HG03025 (cell line): ENCODE results near the gene PARP16.

ENCODE experiments used
- ATAC-seq: cut with Tn5 transposase; IDR thresholded peaks from one replicate; pipeline ENCODE4 v1.9.1; 2021; ENCODE audit warnings: mild to moderate bottlenecking, moderate library complexity; ENCODE audit not compliant: unreplicated experiment, low FRiP score

PARP16 gene, protein sequence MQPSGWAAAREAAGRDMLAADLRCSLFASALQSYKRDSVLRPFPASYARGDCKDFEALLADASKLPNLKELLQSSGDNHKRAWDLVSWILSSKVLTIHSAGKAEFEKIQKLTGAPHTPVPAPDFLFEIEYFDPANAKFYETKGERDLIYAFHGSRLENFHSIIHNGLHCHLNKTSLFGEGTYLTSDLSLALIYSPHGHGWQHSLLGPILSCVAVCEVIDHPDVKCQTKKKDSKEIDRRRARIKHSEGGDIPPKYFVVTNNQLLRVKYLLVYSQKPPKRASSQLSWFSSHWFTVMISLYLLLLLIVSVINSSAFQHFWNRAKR

DNA sequence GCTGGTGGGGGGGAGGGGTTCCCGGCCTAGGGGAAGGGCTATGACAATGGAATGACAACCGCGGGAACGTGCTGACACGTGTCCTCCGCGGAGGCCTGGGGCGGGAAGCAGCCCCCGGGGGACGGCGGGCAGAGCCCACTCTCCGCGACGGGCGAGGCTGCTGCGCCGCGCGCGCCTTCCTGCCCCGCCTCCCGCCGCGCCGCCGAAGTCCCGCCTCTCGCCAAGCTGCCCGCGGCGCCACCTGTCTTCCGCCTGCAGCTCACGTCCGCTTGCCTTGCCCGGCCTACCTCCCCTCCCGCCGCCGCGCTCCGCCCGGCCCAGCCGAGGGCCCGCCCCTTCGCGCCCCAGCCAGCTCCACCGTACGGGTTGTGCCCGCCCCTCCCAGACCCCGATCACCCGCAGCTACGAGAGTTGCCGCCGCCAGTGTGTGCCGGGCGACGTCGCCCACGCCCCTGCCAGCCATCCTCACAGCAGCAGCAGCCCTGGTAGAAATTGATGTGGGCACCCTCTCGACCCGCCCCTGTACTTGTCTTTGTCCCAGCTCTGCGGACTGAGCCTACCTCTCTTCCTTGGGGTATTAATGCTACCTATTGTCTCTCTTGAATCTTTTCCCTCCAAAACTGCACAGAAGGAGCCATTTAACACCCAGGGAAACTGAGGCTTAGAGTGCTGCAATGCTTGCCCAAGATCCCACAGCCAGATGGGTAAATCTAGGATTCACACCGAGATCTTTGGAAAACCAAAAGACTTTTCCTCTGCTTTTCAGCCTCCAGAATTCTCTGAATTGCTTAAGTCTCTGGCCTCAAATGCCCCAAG, at the start of gene PARP16:
TSS of gene PARP16 (minus strand) at position 180 of the 816 bp plus-strand sequence. CDS start 457 bp downstream, outside the sequence.
- peak; percentile 87 for ATAC-seq

DNA sequence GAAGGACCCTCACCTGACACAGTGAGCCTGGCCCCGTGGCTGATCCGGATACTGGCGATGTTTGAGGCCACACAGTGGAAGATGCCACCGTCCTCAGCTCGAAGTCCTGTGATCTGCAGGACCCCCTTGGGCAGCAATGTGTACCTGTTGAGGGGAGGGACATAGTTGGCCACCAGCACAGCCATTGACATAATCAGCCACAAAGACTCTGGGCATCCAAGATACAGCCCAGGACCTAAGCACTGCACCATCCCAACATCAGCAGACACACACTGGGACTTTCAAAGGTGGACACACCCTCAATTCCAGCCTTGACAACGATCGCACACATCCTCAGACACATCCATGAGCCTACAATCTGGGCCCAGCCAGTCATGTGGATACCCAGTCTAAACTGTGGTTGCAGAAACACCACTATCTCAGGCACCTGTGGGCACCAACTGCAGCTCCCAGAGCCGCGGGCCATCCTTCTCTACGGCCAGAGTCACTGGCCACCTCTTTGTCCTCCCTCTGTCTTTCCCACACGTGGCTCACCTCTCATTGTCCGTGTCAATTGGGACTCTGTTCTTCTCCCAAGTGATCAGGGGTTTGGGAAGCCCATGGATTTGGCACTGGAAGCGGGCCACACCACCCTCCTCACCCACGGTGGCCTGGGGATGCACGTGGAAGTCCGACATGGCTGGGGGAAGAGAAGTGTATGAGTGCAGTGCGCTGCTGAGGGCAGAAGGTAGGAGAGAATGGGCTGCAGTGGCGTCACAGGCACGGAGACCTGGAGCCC, 48.8 kb upstream of the PARP16 start:
- no peak for ATAC-seq

DNA sequence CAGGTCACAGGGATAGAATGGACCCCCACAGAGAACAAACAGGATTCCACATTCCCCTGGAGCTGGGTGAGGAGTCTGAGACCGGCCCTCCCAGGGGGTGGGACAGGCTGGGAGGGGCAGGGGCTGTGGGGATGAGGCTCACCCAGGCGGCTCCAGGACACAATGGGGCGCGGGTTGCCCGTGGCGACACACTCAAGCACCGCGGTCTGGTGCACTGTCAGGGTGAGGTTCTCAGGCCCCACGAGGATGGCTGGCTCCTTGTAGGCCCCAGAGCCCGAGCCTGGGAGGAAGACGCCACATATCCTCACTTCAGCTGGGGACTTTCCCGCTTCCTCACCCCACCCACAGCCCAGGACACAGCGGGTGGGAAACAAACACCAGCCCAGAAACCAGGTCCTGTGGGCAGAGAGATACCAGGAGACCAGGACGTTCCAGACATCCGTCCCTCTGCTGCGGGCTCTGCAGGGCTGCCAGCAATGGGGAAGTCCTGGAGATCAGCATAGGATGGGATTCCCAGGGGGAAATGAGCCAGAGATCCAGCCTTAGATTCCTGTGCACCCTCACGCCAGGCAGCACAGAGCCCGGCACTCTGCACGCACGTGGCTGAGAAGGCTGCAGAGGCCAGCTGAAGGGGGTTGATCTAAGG, 48.0 kb upstream of the PARP16 start:
- ATAC-seq = no peak

DNA sequence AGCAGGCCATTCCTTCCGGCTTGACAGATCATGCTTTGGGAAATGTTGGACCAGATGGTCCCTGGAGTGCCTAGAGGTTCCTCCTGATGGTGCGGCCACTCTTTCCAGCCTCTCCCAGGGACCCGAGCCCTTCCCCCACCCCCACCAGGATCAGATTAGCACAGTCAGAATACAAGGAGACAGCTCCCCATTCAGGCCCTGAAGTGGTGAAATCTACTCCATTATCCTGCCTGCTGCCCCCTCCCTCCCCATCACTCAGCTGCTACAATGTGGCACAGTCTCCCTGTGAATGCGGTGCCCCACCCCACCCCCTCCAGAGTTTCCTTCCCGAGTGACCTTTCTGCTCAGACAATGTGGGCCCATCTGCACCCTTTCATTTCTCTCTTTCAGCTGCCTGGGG, 47.2 kb upstream of the PARP16 start:
- no peak for ATAC-seq

DNA sequence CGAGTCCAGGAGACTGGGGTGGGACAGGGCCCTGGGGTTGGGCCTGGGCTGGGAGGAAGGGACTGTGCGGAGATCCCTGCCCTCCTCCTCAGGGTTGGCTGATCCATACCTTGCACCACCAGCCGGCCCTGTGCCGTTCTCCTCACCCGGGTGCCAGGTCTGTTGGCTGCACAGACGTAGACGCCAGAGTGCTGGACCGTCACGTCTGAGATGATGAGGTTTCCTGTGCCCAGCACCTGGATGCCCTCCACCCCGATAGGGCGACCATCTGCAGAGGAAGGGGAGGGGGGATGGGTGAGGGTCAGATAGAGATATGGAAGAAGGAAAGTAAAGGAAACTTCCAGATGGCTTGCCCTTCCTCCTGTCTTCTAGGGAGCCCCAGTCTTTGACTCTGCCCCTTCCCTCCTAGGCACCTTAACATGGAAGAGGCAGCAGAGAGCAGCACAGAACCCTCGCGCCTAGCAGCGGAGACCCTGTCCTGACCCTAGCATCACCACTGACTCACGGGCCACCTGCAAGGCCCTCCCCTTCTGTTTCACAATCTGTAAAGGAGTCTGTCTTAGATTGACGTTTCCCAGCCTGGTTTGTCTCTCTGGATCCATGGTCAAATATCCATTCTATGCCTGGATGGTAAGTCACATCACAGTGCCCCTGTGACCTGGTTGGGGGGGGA, 46.6 kb upstream of the PARP16 start:
- no peak for ATAC-seq

DNA sequence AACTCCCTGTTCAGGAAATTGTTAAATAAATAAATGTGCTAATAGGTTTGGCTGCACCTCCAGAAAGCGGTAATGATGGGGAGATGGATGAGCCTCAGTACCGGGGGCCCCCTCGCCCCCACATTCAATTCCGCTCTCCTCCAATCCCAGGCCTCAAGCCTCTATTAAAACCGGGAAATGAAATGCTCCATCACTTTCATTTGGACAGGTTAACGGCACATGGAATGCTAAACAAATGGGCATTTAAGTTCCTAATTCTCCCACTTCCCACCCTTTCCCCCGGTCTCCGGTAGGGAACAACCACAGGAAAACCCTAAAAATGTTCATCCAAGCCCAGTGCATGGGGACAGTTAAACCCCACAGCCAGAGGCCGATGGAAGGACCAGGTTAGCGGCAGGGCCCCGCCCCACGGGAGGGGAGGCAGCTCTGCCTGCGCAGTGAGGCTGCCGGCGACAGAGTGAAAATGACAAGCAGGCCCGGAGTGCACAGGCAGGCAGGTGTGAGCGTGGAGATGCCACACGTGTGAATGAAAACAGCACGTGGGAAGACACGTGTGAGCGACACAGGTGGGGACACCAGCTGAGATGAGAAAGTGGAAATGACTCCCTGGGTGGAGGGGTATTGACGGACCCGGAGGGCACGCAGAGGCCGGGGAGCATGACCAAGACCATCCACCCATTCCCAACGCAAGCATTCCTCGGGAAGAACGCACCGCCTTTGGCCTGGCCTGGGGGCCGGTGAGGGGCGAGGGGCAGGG, 45.9 kb upstream of the PARP16 start:
- ATAC-seq = no peak

DNA sequence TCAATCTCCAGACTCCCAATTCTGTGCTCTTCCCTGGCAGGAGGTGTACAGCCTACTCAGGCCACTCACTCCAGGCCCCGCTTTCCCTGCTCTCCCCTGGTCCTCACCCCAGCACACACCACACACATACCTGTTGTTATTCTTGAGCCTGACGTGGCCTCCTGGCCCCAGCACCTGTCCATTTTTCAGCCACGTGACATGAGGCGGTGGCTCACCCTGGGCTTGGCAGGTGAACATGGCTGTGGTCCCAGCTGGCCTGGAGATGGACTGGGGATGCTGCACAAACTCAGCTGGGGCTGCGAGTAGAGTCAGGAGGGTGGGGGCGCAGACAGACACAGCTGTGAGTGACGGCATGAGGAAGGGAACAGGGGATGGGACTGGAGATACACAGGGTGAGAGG, 45.1 kb upstream of the PARP16 start:
- ATAC-seq = no peak

DNA sequence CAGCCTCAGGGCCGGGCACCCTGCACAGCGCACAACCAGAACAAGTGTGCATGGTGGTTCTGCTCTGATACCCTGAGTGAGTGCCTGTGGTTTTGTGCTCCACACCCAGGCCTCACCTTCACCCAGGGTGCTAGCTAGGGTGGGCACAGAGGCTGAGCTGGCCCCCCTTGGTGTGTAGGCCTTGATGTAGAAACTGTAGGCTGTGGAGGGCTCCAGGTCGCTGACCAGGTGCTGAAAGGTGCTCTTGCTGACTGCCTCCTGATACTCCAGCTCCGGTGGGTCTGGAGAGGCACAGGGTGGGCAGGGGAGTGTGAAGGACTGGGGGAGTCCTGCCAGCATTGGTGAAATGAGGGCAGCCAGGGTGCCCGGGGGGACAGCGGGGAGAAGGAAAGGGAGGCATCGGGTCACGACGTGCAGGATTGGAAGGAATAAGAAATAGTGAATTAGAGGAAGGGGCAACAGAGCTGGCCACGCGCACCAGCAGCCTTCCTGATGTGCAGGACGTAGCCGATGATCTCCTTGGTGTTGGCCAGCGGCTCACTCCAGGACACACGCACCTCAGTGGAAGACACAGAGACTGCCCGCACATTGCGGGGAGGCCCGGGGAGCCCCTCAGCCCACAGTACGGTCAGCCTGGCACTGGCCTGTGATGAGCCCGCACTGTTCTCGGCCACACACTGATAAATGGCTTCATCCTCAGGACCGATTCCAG, 44.4 kb upstream of the PARP16 start:
- ATAC-seq = no peak

DNA sequence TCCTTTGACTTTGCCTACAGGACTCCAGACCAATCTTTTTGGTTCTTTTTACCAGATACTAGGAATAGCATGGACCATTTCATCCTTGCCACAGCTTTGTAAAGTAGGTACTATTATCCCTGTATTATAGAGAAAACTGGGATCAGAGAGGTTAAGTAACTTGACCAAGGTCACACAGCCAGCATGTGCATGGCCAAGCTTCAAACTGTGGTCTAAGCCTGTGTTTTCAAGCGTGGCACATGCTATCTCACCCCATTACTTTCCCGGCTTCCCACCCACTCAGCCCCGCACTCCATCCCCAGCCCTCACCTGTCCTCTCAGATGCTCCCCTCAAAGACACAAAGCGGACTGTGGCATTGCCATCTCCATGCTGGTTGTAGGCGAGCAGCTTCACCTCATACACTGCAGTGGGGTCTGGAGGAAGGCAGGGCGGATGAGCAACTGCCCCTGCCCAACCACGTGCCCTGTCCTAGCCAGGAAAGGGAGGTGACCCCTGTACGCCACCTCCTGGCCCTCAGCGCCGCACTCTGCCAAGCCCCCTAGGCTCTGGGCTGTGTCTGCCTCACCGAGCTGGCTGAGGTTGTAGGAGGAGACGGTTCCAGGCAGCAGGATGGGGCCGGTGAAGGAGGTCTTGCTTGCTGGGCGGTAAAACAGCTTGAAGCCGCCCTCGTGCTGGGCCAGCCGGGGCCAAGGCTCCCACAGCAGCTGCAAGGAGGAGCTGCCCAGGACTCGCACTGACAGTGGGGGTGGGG, 43.5 kb upstream of the PARP16 start:
- no peak for ATAC-seq

DNA sequence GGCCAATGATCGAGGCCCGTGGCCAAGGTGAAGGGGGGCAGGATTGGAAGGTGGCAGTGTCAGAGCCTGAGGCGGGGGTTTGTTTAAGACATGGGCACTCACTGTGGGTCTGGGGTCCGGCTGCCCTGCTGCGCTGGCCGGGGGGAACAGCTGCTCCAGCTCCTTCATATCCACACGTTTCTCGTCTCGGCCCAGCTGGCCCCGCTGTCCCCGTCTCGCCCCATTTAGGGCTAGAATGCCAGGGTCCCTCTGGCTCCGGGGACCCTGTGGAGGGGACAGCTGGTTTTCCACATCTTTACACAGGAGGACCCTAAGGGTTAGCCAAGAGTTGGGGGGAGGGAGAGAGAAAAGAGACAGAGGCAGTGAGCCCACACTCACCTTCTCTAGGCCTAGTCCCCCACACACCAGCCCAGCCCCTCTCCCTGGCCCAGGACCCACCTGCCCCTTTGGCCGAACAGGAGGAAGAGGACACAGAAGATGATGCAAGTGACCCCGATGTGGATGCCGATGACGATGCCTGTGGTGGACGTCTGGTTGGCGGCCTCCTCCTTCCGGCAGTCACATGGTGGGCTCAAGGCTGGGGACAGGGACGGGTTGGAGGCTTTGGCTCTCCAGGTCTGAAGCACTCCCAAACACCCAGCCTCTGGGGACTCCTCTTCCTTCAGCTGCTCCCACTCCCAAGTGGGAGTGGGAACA, 42.8 kb upstream of the PARP16 start:
- no peak for ATAC-seq

DNA sequence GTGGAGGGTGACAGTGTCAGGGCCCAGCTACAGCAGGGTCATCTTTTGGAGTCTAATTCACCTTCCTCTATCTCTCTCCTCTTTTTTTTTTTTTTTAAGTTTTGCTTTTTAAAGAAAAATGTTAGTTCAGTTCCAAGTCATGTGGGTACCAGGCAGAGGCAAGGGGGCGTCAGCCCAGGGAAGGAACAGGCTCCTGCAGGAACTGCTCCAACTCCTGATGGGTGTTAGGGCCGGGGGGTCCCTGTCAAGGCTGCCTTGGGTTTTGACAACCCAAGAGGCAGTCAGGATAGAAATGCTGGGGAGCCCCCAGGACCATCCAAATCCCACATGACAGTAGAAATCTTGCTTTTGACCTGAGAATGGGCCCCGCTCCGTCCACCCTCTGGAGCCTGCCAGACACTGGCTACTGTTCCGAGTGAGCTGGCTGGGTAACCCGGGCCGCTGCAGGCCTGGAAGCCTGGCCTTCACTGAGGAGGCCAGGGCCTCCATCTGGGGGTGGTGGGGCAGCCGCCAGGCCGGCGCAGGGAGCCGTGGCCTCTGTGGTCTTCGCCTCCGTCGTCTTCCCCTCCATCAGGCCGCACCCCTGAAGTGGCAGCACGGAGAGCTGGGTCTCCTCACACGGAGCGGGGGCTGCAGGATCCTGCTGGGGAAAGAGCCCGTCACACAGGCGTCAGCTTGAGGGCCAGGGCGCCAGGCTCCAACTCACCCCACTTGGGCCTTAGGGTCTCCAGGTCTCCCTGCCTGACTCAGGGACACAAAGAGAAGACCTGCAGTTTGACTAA, 42.0 kb upstream of the PARP16 start:
- no peak for ATAC-seq

DNA sequence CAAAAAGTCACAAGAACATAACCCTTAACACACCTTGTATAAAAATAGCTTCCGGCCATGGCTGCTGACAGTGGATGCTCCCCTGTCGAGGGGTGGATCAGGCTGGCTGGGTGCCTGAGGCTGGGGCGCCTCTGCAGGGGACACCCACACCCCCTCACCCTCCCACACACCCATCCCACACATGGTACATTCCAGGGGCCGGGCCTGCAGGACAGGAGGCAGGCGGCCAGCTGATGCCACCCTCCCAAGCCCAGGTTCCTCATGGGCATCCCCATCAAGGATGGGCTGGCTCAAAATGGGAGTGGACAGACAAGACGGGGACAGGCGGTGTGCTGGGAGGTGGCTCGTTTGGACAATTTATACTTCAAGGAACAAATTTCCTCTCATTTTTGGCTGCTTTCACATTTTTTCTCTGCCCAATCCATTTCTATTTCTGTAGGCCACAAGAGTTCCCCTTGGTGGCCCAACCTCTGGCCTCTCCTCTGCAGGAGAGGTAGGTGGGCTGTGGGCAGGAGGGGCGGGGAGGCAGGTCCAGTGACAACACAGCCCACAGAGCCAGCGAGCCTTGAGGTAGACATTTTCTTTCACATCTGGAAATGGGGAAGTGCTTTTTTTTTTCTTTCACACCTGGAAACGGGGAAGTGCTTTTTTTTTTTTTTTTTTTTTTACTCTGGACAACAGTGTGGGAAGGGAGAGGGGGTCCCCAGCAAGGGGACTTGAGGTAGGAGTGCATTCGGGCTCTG, 41.1 kb upstream of the PARP16 start:
- ATAC-seq = no peak

DNA sequence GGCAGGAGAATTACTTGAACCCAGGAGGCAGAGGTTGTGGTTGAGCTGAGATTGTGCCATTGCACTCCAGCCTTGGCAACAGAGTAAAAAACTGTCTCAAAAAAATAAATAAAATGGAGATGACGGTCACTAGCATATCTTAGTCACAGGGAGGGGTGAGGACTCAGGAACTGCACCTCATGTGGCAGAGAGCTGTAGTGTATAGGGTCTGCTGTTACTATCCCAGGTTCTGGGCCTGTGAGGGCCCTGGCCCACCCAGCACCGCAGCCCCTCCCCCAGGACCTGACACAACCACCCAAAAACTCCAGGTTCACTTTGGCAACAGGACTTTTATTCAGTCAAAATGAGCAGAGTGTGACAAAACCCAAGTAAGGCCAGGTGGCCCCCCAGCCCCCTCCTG, 40.1 kb upstream of the PARP16 start:
- ATAC-seq = no peak

DNA sequence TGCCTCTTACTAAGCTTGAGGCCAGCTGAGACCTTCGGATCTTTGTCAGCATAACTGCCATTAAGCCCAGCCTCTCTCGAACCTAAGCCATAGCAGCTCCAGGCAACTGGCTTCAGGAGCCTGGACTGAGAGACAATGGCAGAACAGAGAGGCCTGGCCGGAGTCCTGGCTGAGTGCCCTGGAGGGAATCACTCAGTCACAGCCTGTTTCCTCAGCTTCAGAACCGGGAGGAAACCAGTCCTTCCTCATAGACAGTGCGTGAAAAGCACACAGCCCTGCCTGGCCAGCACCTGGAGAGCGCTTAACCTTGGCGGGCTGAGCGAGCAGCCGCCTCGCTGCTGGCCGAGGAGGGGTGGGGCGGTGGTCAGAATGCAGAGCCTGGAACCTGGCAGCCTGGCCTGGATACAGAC, 39.4 kb upstream of the PARP16 start:
- ATAC-seq = no peak

DNA sequence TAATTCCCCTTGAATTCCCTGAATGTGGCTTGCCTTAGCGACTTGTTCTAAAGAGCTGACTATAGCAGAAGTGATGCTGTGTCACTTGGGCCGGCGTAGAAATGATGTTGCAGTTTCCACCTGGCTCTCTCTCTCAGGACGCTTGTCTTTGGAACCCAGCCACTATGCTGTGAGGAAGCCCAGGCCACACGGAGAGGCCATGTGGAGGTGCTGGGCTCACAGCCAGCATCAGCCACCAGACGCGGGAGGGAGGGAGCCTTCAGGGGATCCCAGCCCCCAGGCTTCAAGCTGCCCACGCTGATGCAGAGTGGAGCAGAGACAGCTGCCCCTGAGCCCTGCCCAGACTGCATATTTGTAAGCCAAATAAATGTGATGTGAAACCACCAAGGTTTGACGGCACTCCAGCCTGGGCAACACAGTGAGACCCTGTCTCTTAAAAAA, 36.4 kb upstream of the PARP16 start:
- ATAC-seq = no peak

DNA sequence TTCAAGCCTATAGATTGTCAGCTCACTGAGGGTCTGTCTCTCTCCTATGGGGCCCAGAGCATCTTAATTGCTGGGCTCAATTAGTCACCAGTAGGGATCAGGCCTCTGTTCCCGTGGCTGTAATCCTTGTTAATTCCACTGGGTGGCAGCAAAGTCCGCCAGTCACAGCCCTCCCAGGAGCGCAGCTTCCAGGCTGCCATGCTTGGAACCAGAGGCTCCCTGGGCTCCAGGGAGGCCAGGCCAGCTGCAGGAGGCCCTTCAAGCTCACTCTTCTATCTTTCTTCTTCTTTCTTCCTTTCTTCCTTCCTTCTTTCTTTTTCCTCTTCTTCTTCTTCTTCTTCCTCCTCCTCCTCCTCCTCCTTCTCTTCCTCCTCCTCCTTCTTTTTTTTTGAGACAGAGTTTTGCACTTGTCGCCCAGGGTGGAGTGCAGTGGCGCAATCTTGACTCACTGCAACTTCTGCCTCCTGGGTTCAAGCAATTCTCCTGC, 32.2 kb upstream of the PARP16 start:
- ATAC-seq = no peak
